Breast epithelium (tissue), 3 donors: ENCODE data around the gene TMEM217.

Experiments used
- CTCF ChIP-seq, 3 donors: fragments of 450-650 bp; IDR thresholded peaks; one replicate each; pipeline ENCODE4 v1.5.1; 2016 to 2017; ENCODE audit warnings: antibody characterized with exemption in 3 of 3, mild to moderate bottlenecking in 3 of 3, moderate library complexity in 3 of 3
- POLR2AphosphoS5 ChIP-seq, 3 donors: sonication (generic); formaldehyde crosslinking; IDR thresholded peaks; one replicate each; pipeline ENCODE4 v1.6.1; 2017; ENCODE audit warnings: antibody characterized with exemption in 3 of 3

GRCh38 chr6:37232430-37233017, 25.4 kb downstream of the TMEM217 start:
- no peak for TF ChIP-seq POLR2AphosphoS5 (IDR thresholded peaks at IDR 0.05)
- no peak for TF ChIP-seq CTCF (IDR thresholded peaks at IDR 0.05)
